Renal cortex interstitium (tissue), 3 donors: ENCODE measurements around the gene CCR2. TPM values are rescaled to one million over a fixed set of nuclear protein-coding genes. Genes with fewer than 3 reads are reported as not detected.

Source experiments
- polyA plus RNA-seq, 3 donors: library from polyadenylated mRNA; unstranded; fragments of 120-200 nt; gene quantifications; one replicate each; pipeline ENCODE4 v1.2.1, GENCODE V29; 2013; ENCODE audit not compliant: insufficient read length in 3 of 3

The CCR2 gene
- polyA plus RNA-seq, 3 donors = 0.73 to 1.9 (median 1.1) TPM

Other genes with a start within 250 kb of the CCR2 start
- gene CCR1, start 145.8 kb upstream of the CCR2 start, polyA plus RNA-seq = 1 to 10 TPM; 1.9 to 2.5 (median 2.5) TPM
- gene CCR3, start 111.7 kb upstream of the CCR2 start, polyA plus RNA-seq = under 1 TPM in 1 of 3 donors, not detected in 2; 0.09 TPM
- gene CCR5, start 16.8 kb downstream of the CCR2 start, polyA plus RNA-seq = under 1 TPM; 0.23 to 0.32 (median 0.32) TPM
- gene CCRL2, start 53.1 kb downstream of the CCR2 start, polyA plus RNA-seq = 1 to 10 TPM in 2 of 3 donors, under 1 TPM in 1; 0.91 to 1.0 (median 1.0) TPM
- 1 to 10 TPM; 2.9 to 3.4 (median 3.3) TPM for gene LTF, start 110.8 kb downstream of the CCR2 start, polyA plus RNA-seq
- gene RTP3, start 143.9 kb downstream of the CCR2 start, polyA plus RNA-seq = not detected
- gene LRRC2, start 212.2 kb downstream of the CCR2 start, polyA plus RNA-seq = 1 to 10 TPM; 1.7 to 2.4 (median 2.1) TPM